Activated T-helper 1 cell treated with anti-CD3 and anti-CD28 coated beads, Interleukin-2, amount 50 U/mL, for 16 hours (primary cell): ENCODE measurements around the gene LRIG3.
"Not testable (repeated sequence)": the region's sequence is repeated elsewhere in the genome, so short reads cannot be mapped to it uniquely, and the experiment has no call there.

Source experiments
- DNase-seq, 2 donors: peaks; one replicate each; pipeline ENCODE4 v3.0.0-alpha.2; 2020; ENCODE audit warnings: low read depth in 1 of 2, low spot score in 1 of 2

Gene LRIG3

DNA sequence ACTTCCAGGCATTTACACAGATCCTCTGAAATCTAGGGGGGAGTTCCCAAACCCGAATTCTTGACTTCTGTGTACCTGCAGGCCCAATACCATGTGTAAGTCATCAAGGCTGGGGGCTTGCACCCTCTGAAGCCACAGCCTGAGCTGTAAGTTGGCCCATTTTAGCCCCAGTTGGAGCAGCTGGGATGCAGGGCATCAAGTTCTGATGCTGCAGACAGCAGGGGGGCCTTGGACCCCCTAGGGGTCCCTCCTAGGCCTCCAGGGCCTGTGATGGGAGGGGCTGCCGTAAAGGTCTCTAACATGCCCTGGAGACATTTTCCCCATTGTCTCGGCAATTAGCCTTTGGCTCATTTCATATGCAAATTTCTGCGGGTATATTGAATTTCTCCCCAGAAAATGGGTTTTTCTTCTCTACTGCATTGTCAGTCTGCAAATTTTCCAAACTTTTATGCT is 59.5 kb downstream of the LRIG3 start:
- DNase-seq: no peak

DNA sequence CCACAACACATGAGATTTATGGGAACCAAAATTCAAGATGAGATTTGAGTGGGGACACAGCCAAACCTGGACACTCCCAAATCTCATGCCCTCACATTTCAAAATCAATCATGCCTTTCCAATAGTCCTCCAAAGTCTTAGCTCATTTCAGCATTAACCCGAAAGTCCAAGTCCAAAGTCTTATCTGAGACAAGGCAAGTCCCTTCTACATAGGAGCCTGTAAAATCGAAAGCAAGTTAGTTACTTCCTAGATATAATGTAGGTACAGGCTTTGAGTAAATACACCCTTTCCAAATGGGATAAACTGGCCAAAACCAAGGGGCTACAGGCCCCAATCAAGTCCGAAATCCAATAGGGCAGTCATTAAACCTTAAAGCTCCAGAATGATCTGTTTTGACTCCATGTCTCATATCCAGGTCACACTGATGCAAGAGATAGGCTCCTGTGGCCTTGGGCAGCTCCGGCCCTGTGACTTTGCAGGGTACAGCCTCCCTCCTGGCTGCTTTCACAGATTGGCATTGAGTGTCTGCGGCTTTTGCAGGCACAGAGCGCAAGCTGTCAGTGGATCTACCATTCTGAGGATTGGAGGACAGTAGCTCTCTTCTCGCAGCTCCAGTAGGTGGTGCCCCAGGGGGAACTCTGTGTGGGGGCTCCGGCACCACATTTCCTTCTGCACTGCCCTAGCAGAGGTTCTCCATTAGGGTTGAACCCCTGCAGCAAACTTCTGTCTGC is 60.1 kb downstream of the LRIG3 start:
- DNase-seq: no peak

DNA sequence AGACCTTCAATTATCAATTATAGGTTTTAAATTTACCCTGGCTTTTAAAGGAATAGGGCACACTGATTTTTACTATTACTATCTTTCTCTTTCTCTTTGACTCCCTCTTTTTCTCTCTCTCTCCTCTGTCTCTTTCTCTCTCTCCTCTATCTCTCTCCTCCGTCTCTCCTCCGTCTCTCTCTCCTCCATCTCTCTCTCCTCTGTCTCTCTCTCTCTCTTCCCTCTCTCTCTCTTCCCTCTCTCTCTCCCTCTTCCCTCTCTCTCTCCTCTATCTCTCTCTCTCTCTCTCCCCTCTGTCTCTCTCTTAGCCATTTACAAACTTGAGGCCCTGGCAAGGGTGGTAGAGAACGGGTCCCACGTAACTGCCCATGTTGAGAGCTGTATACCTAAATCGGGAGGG is 62.3 kb downstream of the LRIG3 start:
- DNase-seq: no peak

DNA sequence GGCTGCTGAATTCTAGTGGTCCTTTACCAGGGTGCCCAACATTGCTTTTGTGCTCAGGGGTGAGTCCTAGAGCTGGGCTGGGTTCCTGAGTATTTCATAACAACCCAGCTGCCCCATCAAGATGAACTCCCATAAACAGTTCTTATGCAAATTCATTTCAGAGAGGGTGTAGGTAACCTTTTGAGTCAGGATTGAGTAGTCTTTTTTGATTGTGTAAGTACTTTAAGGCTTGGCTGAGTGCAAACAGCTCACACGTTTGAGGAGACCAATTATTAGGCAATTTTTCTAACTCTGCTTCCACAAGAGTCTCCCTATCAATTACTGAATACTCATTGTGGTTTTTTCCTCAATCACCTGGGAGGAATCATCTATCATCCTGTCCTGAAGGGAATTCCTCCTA is 63.1 kb downstream of the LRIG3 start:
- not testable (repeated sequence) for DNase-seq

DNA sequence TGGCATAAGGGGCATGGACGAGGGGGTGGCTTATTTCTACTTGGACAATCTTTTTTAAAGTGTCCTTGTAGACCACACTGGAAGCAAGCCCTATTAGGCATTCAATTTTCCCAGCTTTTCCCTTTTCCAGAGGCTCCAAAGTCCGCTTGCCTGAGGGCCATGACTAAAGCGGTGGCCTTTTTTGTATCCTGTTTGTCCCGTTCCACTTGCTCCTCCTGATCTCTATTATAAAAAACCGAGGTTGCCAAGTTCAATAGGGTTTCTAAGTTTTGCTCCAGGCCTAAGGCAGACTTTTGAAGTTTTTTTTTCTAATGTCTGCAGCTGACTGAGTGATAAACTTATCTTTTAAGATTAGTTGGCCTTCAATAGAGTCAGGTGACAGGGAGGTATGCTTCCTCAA is 64.7 kb downstream of the LRIG3 start:
- DNase-seq: not testable (repeated sequence)

DNA sequence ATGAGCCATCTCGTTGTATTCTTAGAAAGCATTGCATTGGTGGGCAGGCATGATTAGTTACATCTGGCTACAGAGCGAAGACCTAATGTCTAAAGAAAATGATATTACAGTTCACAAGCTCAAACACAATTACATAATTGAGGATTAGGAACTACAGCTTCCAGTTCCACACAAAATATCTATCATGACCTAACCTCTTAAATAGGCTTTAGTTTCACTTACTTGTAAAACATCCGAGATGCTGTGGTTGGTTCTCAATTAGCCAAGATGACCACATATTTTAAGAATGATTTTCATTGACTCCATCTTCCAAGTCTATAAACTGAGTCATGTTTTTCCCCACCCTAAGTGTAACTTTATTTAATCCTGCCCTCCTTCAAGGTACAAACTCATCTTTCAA is 69.5 kb downstream of the LRIG3 start:
- no peak for DNase-seq

DNA sequence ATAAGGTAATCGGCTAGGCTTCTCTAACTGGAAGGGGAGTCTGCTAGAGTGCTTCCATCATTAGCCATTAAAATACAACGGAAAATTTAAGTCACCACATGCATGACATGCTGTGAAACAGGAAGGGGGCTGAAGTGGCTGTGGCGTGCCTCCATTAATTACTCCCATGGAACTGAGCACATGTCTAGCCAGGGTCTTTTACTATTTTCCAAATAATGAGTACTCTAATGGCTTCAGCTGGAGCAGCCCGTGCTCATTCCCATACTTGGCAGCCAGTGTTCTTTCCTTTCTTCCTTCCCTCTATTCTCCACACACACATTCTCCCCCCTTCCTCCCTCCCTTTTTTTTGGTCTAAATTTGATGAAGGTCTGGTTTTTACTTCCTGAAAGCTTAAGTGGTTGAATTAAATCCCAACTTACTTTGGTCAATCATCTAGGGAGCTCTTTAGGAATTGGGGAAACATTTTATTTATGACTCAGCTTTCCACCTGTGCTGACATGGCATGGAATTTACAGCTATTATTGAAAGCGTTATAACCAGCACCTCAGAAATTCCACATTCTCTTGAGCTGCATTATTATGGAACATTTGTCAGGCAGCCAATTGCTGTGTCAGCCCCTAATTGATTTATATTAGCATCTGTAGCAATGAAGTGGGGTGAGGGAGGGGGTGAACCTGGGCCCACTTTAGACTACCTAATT is 72.3 kb downstream of the LRIG3 start:
- DNase-seq: no peak

DNA sequence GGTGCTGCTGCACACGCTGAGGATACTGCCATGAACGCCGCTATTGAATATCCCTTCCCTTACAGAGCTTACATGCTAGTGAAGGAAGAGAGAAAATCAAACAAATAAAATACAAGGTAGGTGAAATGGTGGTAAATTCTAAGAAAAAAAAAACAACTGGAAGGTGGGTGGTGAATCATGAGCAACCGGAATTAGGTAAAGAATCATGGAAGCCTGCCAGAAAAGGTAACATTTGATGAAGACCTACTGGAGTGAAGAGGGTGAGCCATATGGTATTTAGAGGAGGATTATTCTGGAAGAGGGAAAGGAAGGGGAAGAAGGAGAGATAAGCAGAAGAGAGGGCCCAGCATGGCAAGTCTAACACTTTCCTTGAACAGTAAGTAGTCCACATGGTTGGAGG is 76.1 kb downstream of the LRIG3 start:
- DNase-seq: no peak

DNA sequence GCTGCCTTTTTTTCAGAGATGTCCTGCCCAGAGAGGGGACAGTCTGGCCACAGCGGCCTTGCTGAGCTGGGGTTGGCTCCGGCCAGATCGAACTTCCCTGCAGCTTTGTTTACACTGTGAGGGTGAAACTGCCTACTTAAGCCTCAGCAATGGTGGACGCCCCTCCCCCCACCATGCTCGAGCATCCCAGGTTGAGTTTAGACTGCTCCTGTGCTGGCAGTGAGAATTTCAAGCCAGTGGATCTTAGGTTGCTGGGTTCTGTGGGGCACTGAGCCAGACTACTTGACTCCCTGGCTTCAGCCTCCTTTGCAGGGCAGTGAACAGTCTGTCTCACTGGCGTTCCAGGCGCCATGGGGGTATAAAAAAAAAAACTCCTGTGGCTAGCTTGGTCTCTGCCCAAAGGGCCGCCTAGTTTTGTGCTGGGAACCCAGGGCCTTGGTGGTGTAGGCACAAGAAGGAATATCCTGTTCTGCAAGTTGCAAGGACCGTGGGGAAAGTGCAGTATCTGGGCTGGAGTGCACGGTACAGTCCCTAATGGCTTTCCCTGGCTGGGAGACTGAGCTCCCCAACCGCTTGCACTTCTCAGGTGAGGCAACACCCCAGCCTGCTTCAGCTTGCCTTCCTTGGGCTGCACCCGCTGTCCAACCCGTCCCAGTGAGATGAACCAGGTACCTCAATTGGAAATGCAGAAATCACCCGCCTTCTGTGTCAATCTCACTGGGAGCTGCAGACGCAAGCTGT is 79.1 kb downstream of the LRIG3 start:
- DNase-seq: no peak

DNA sequence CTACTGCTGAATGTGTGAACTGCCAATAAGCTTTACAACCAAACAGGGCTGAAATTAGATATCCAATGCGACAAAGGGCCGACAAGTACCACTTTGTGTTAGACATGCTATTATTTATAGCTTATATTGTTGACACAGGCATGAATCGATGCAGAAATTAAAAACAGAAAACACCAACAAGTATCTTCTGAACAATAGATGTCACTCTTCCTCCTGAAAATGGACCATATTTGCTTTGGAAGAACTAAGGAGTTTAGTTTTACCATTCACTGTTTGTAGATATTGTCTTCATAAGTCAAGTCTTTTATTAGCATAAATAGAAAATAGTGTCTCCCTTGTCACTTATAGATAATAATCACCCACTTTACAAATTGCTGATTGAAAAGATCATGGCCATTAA is 86.5 kb downstream of the LRIG3 start:
- no peak for DNase-seq

DNA sequence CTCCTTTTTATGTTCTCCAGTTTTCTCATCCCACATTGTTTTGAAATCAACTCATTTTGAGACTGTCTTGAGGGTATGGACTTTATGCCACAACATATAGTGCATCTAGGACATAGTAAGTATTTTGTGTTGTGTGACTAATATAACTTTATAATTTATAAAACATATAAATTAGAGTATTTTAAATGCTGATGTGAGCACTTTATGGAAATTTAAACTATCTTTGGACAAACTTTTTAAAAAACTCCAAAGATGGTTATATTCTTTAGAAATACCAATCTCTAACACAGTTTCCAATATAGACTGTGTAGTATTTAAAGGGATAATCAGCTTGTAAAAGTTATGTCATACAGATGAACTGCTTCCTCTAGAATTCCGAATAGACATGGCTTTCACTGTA is 87.4 kb downstream of the LRIG3 start:
- DNase-seq: no peak
